ENCODE results near the gene INAVA.

INAVA gene, protein sequence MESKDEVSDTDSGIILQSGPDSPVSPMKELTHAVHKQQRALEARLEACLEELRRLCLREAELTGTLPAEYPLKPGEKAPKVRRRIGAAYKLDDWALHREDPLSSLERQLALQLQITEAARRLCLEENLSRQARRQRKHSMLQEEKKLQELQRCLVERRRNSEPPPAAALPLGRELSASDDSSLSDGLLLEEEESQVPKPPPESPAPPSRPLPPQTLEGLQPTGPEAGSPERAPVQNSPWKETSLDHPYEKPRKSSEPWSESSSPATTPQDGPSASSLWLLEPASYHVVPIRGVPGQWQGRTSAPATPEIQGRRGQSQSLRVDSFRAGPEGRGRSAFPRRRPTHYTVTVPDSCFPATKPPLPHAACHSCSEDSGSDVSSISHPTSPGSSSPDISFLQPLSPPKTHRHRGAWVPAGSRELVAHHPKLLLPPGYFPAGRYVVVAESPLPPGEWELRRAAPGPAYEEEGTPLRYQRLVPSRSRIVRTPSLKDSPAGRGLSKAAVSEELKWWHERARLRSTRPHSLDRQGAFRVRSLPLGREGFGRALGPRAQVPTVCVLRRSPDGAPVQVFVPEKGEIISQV

DNA sequence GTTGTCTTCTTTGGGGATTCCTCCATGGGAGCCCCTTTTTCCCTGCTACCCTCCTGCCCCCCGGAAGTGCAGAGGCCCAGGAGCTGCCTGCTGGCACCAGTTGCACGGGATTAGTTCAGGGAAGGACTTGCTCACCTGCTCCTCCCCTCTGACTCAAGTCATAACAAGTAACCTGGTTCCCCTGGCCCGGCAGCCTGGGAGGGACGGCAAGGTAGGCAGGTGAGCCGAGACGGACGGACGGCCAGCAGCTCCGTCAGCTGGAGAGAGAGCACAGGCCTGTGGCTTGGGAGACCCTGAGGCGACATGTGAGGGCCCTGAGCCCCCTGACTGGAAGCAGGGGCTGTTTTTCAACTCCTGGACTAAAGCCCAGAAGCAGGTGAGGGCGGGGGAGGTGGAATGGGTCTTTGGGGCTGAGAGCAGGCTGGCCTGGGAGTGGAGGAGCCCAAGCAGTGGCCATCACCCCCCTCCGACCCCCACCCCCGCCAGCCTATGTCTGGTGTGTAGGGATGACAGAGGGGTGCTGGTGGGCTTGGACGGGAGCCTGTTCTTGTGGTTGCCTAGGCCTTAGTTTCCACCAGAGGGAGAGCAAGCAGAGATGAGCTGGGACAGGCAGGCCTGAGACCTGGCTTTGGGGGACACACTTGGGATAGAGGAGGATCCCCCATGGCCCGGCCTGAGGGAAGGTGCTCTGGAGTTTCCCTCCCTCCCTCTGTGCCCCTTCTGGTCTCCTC lies at the start of gene INAVA:
Gene INAVA, plus strand, starts transcription at position 189 of the 731 bp plus-strand sequence. CDS start 3,501 bp downstream, outside the sequence.
- DNase-seq, result no peak

GRCh38 chr1:200845360-200845759 lies 49.3 kb upstream of the INAVA start:
- DNase-seq, result no peak

GRCh38 chr1:200846398-200846797 lies 48.3 kb upstream of the INAVA start:
- no peak for DNase-seq

DNA sequence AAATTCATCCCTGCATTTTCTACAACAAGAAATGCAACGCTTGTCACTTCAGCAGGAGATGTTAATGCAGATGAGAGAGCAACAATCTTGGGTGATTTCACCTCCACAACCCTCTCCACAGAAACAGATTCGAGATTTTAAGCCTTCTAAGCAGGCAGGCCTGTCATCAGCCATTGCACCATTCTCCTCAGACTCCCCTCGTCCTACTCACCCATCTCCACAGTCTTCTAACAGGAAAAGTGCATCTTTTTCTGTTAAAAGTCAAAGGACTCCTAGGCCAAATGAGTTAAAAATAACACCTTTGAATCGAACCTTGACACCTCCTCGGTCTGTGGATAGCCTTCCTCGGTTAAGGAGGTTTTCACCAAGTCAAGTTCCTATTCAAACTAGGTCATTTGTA lies 45.3 kb upstream of the INAVA start:
- no peak for DNase-seq

GRCh38 chr1:200850554-200850953 lies 44.1 kb upstream of the INAVA start:
- no peak for DNase-seq

- DNase-seq, result no peak
Measured at GRCh38 chr1:200856716-200857357, 37.9 kb upstream of the INAVA start.

DNA sequence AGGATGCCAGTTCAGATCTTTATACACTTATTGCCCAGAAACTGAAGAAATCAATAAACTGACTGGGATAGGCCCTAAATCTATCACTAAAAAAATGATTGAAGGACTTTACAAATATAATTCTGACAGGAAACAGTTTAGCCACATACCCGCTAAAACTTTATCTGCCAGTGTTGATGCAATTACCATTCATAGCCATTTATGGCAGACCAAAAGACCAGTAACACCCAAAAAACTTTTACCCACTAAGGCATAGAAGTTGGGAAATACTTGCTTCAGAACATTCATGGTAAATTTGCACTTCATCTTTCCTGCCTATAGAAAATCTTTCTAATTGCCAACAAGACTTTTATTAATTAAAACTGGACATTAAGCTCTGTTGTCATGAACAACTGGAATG lies 36.9 kb upstream of the INAVA start:
- DNase-seq, result no peak

DNA sequence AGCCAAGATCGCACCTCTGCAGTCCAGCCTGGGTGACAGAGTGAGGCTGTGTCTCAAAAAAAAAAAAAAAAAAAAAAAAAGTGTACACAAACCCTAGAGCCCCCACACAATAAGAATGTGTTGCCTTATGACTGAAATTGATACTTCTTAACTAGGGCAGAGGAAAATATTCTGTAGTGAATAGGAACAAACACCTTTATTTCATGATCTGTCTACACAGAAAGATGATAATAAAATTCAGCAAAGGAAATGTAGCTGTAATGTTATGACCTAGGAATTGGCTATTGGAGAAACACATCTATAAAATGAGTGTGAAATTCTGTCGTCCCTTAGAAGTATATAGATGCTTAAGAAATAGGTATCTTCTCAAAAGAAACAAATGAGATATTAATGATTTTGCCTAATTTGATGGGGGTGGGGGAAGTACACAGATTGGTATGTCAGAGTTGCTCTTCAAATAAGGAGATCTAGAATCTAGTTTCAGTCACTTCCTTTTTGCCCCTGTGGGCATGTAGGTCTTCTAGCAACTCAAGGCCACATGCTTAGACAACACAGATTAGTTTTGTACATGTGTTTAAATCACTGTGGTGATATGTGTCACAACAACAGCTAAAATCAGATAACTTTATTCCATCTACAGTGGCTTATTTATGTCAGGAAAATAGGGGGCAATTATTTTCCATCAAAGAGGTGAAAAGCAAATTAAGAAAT lies 32.6 kb upstream of the INAVA start:
- DNase-seq, result no peak

GRCh38 chr1:200862713-200863415 lies 31.8 kb upstream of the INAVA start:
- DNase-seq, result peak; percentile 43

GRCh38 chr1:200866116-200866515 lies 28.6 kb upstream of the INAVA start:
- DNase-seq, result no peak

DNA sequence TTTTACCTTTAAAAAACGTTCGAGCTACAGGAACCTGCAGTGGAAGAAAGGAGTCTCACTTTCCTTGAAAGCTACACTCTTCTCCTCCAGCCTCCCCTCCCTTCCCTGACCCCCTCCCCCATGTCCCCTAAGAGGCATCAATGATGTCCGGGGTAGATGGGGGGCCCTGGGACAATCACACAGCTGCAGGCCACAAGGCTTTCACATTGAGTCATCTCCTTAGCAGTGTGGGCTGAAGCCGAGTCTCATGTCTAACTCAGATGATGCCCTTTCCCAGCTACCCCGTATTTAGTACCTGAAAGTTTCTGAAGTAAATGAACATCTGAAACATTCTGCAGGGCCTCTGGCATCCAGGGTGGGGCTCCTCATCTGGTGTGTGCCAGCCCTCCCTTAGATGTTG lies 28.2 kb upstream of the INAVA start:
- DNase-seq, result peak; percentile 55

- no peak for DNase-seq
Measured at GRCh38 chr1:200867018-200867811, 27.5 kb upstream of the INAVA start.

DNA sequence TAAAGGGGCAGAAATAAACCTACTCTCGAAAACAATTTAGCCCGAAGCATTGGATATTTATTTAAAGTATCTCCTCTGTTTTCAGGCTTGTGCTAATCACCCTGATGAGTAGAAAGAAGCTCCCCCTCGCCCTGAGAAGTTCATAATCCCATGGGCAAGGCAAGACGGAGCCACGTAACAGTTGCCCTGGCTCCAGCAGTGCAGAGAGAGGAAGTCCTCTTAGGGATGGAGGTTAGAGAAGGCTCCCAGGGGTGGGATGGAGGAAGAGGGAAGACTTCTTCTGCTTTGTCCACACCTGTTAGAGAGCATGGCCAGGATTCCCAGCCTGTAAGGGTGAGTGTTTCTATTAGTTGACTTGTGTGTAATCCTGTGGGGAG lies 25.3 kb upstream of the INAVA start:
- no peak for DNase-seq

DNA sequence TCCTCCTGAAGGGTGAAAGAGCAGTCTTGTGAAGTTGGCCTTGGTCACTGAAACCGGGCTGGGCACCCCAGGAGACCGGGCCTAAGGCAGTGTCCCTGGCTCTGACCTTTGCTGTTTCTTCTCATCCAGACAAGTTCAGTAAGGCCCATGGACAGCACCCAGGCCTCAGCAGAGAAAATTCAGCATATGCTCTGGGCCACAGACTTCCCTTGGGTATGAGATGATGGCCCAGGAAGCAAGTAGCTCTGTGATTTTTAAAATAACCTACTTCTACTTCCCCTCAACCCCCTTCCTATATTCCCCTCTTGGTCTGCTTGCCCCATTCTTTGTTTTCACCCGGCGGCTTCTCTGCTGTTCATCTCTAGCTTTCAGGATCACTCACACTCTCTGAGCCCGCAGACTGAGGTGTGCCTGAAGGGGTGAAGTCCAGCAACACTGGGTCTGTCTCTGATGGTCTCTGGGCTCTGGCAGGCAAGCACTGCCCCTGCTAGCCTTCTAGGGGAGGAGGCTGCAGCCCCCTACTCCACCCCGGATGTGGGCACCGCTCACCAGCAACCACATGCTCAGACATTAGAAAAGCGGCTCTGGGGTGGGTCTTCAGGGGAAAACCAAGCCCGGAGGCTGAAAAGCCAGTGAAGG lies 24.8 kb upstream of the INAVA start:
- peak; percentile 67 for DNase-seq

DNA sequence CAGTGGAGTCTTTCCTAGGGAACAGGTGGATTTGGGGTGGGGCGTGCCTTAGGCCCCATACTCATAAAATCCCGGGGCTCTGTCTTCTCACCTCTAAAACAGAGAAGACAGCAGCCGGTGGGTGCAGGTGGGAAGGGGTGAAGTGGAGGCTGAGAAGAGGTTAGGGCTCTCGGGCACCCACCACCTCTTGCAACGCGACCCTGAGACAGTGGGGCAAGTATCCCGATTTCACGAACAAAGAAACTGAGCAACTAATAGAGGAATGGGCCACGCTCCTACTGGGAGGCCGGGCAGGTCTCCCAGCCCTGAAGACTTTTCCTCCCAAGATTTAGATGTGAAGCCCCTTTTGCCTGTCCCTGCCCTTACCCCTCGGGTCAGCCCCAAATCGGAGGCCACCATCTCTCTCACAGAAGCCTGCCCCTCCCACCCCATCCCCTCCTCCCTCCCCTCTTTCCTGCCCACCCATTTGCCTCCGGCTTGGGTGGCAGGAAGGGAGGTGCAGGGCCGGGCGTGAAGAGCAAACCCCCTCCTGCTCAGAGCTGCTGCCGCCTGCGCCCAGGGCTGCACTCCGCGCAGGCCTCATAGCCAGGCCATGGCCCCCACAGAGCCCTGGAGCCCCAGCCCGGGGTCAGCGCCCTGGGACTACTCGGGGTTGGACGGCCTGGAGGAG lies 22.1 kb upstream of the INAVA start, which contains the start of gene GPR25:
Gene GPR25, plus strand, starts transcription at position 536 of the 670 bp plus-strand sequence. Its CDS starts 57 bp downstream, at position 593.
- no peak for DNase-seq

DNA sequence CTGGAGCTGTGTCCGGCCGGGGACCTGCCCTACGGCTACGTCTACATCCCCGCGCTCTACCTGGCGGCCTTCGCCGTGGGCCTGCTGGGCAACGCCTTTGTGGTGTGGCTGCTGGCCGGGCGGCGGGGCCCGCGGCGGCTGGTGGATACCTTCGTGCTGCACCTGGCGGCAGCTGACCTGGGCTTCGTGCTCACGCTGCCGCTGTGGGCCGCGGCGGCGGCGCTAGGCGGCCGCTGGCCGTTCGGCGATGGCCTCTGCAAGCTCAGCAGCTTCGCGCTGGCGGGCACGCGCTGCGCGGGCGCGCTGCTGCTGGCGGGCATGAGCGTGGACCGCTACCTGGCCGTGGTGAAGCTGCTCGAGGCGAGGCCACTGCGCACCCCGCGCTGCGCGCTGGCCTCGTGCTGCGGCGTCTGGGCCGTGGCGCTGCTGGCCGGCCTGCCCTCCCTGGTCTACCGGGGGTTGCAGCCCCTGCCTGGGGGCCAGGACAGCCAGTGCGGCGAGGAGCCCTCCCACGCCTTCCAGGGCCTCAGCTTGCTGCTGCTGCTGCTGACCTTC lies 21.5 kb upstream of the INAVA start:
- no peak for DNase-seq

DNA sequence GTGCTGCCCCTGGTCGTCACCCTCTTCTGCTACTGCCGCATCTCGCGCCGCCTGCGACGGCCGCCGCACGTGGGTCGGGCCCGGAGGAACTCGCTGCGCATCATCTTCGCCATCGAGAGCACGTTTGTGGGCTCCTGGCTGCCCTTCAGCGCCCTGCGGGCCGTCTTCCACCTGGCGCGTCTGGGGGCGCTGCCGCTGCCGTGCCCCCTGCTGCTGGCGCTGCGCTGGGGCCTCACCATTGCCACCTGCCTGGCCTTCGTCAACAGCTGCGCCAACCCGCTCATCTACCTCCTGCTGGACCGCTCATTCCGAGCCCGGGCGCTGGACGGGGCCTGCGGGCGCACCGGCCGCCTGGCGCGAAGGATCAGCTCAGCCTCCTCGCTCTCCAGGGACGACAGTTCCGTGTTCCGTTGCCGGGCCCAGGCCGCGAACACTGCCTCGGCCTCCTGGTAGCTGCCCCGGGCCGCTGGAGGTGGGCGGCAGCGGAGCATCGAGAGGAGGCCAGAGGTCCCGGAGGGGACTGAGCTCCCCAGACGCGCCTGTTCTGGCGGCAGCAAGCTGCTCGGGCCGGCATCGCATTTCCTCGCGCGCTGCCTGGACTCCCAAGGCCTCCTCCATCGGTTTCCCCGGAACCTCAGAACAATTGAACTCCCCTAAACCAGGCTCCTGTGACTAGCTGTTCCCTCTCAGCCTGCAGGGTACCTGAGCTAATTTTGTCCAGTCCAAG lies 20.9 kb upstream of the INAVA start:
- no peak for DNase-seq

GRCh38 chr1:200874694-200875093 lies 20.0 kb upstream of the INAVA start:
- DNase-seq, result no peak

GRCh38 chr1:200875416-200875815 lies 19.3 kb upstream of the INAVA start:
- DNase-seq, result no peak

All from NK-92 treated with Interleukin-12 subunit alpha and Interleukin-12 subunit beta, amount 100 ng/mL, for 24 hours (cell line).